ENCODE measurements around the gene POU2F1. TPM values are rescaled to one million over a fixed set of nuclear protein-coding genes. Genes with fewer than 3 reads are reported as not detected.

Gene POU2F1
- total RNA-seq, 6 donors from 2014 or later: 9.1 to 26.8 (median 15.6) TPM

DNA sequence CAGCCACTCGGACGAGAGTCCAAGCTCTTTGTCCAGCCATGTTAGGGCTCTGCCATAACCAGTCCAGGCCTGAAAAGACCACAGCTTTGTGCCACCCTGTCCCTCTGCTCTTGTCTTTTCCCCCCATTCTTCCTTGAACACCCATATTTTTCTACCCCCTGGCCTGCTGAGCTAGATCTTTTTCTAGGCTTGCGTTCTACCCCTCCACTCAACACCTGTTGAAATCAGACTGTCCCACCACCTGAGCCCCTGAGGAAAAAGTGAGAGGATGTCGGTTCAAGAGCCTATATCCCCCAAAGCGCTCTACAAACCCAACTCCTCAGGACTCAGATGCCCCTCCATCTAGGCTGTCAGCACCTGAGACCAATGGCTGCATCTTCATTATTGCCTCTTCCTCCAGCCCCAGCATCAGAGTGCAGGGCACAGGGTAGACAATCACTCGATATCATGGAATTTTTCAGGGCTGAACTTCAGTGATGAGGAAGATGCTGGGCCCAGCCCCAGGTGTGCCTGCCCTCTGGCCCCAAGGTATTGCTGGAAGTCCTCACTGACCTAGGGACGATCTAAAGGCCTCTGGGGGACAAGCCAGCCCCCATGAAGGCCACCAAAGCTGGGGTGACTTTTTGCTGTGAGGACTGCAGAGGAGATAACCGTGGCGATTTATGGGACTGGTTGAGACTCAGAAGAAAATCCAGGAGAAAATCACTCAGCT lies 222.3 kb downstream of the POU2F1 start:
- DNase-seq (no peak), ATAC-seq (ENCODE audit: low FRiP score in 2 of 2) (no peak)
- Histone ChIP-seq H3K27me3 (no peaks in the 10 kb centered on the region), H3K9me3 (no peaks in the 10 kb centered on the region), H3K4me1 (peaks cover 7 to 19% (median 12%) of the 10 kb centered on the region in 4 donors), H3K36me3 (no peaks in the 10 kb centered on the region), H3K4me3 (no peak overlapping the region), H3K27ac (no peak overlapping the region)
- WGBS, 2 donors: 90 to 94% methylated on average over 9 of the region's 9 CpGs
- no peak for TF ChIP-seq CTCF (IDR thresholded peaks at IDR 0.05)
- no peak for TF ChIP-seq EP300 (IDR thresholded peaks at IDR 0.05)
- no peak for TF ChIP-seq POLR2A (IDR thresholded peaks at IDR 0.05)
- TF ChIP-seq POLR2AphosphoS5 (IDR thresholded peaks at IDR 0.05): no peak

DNA sequence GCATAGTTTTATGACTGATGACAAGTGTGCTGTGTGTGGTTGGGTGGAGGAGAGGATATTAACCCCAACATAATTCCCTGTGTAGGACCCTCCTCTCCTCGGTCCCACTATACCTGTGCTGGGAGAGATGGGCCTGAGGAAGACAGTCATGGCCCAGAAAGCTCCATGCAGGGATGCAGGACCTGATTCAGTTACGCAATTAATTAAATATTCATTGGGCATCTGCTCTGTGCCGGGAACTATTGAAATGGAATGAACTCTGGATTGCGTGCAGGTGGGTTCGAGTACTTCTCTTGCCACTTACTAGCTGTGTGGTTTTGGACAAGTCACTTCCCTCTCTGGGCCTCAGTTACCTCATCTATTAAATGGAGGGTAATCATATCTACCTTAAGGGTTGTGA lies 223.1 kb downstream of the POU2F1 start:
- Histone ChIP-seq H3K4me3 (no peak overlapping the region), H3K27me3 (no peaks in the 10 kb centered on the region), H3K36me3 (no peaks in the 10 kb centered on the region), H3K9me3 (no peaks in the 10 kb centered on the region), H3K4me1 (peaks cover 7 to 19% (median 11%) of the 10 kb centered on the region in 4 donors), H3K27ac (no peak overlapping the region)
- DNase-seq (no peak), ATAC-seq (ENCODE audit: low FRiP score in 2 of 2) (no peak)
- 87 to 88% methylated on average over 5 of the region's 5 CpGs for WGBS, 2 donors
- no peak for TF ChIP-seq POLR2AphosphoS5 (IDR thresholded peaks at IDR 0.05)
- TF ChIP-seq CTCF (IDR thresholded peaks at IDR 0.05): no peak
- no peak for TF ChIP-seq EP300 (IDR thresholded peaks at IDR 0.05)
- TF ChIP-seq POLR2A (IDR thresholded peaks at IDR 0.05): no peak

DNA sequence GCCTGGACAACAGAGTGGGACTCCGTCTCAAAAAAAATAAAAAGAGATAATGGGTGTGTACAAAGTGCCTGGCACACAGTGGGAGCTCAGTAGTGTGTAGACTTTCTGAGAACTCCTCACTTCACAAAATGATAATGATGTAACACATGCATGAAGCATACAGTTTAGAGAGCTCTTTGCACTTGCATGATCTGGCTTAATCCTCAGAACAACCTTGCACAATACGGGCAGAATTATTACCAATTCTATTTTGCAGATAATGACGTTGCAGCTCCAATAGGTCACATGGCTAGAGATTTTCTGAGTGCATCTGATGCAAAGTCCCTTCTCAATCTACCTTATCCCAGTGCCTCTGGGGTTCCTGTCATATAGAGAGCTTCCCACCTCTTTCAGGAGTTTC lies 226.3 kb downstream of the POU2F1 start:
- TF ChIP-seq POLR2A (IDR thresholded peaks at IDR 0.05) (no peak), EP300 (IDR thresholded peaks at IDR 0.05) (no peak), CTCF (IDR thresholded peaks at IDR 0.05) (no peak)

GRCh38 chr1:167447521-167448136 lies 226.9 kb downstream of the POU2F1 start:
- ATAC-seq (ENCODE audit: low FRiP score in 2 of 2): peak; percentile 44 to 83
- H3K27ac ChIP-seq: peak overlapping the region in 3 of 4 donors; percentile 1 to 47 (median 36)

More for the DNA sequence above, 226.3 kb downstream of the POU2F1 start:
- Histone ChIP-seq H3K4me3 (no peak overlapping the region), H3K27me3 (no peaks in the 10 kb centered on the region), H3K36me3 (no peaks in the 10 kb centered on the region), H3K9me3 (no peaks in the 10 kb centered on the region), H3K4me1 (peaks cover 0 to 9% (median 0%) of the 10 kb centered on the region in 4 donors), H3K27ac (peak overlapping the region in 3 of 4 donors; percentile 1 to 47 (median 36))
- WGBS, 2 donors: 69 to 81% methylated on average over 3 of the region's 3 CpGs
- no peak for ATAC-seq (ENCODE audit: low FRiP score in 2 of 2)
- DNase-seq: no peak

More at GRCh38 chr1:167447521-167448136, 226.9 kb downstream of the POU2F1 start:
- H3K9me3 ChIP-seq: no peaks in the 10 kb centered on the region
- peaks cover 0 to 6% (median 0%) of the 10 kb centered on the region in 4 donors for H3K4me1 ChIP-seq
- WGBS, 2 donors: 51 to 54% methylated on average over 10 of the region's 10 CpGs
- no peaks in the 10 kb centered on the region for H3K27me3 ChIP-seq
- TF ChIP-seq EP300 (IDR thresholded peaks at IDR 0.05): no peak
- no peak for TF ChIP-seq CTCF (IDR thresholded peaks at IDR 0.05)
- TF ChIP-seq POLR2A (IDR thresholded peaks at IDR 0.05): peak in 1 of 4 donors; percentile 54
- TF ChIP-seq POLR2AphosphoS5 (IDR thresholded peaks at IDR 0.05): peak in 1 of 2 donors; percentile 36
- H3K36me3 ChIP-seq: no peaks in the 10 kb centered on the region
- peak in 1 of 2 donors; percentile 71 for DNase-seq
- peak overlapping the region in 1 of 4 donors; percentile 1 for H3K4me3 ChIP-seq

Measured in upper lobe of left lung (tissue), 6 donors.